Coronary artery (tissue), 2 donors: ENCODE measurements around the gene MCM10.
A peak's percentile ranks its signal among the peaks of the same experiment; 100 is the strongest.
"Not testable (repeated sequence)": the region's sequence is repeated elsewhere in the genome, so short reads cannot be mapped to it uniquely, and the experiment has no call there.

ENCODE experiments used
- DNase-seq: peaks from one replicate; pipeline ENCODE4 v3.0.0-alpha.2; 2017; ENCODE audit warnings: low spot score
- H3K27ac ChIP-seq, 2 donors: fragments of 200-600 bp; sonication (generic); one replicate each; pipeline ENCODE4 v1.5.1; 2016 to 2019
- H3K4me3 ChIP-seq: fragments of 200-600 bp; sonication (generic); 2 replicates; pipeline ENCODE4 v1.5.1; 2016; ENCODE audit warnings: mild to moderate bottlenecking, moderate library complexity
- TF ChIP-seq, protein P1 (sequence below): fragments of 200-600 bp; sonication (generic); IDR thresholded peaks from one replicate; pipeline ENCODE4 v1.5.1; 2019; ENCODE audit warnings: antibody characterized with exemption

Gene MCM10

DNA sequence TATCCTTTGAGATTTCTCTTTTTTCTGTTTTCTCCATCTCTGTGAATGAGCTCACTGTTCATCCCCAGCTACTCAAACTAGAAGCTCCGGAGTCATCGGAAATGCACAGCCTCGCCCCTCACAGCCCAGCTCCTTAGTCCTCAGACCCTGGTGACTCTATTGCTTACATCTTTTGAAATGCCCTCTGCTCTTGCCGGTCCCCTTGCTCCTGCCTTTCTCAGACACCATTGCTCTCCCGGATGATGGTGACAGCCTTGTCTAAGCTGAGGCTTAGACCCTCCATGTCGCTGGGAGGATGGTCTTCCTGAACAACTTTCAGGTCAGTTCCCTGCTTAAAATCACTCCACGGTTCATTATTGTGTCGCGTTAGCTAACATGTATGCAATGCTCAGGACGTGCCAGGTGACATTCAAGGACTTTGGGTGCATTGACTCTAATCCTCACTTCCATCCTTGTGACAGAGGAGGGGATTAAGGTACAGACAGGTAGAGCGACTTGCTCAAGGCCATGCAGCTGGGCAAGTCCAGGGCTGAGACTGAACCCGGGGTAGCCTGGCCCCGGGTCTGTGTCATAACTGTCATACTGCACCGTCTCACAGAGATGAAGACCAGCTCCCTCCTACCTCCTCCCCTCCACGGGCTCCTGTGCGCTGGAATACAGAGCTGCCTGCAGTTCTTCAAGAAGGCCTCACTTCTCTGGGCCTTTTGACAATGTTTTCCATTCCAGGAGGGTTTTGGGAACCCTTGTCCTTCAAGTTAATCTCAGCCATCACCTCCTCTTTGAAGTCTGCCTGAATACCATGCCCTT lies 77.1 kb downstream of the MCM10 start:
- TF ChIP-seq, protein P1, sequence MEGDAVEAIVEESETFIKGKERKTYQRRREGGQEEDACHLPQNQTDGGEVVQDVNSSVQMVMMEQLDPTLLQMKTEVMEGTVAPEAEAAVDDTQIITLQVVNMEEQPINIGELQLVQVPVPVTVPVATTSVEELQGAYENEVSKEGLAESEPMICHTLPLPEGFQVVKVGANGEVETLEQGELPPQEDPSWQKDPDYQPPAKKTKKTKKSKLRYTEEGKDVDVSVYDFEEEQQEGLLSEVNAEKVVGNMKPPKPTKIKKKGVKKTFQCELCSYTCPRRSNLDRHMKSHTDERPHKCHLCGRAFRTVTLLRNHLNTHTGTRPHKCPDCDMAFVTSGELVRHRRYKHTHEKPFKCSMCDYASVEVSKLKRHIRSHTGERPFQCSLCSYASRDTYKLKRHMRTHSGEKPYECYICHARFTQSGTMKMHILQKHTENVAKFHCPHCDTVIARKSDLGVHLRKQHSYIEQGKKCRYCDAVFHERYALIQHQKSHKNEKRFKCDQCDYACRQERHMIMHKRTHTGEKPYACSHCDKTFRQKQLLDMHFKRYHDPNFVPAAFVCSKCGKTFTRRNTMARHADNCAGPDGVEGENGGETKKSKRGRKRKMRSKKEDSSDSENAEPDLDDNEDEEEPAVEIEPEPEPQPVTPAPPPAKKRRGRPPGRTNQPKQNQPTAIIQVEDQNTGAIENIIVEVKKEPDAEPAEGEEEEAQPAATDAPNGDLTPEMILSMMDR = no peak
- Histone ChIP-seq H3K27ac (no peak overlapping the region), H3K4me3 (no peak overlapping the region)
- DNase-seq = peak; percentile 56

GRCh38 chr10:13239923-13240322 lies 78.6 kb downstream of the MCM10 start:
- TF ChIP-seq, protein P1 = no peak
- no peak for DNase-seq
- no peak overlapping the region for H3K27ac ChIP-seq
- no peak overlapping the region for H3K4me3 ChIP-seq

GRCh38 chr10:13241613-13242012 lies 80.3 kb downstream of the MCM10 start:
- Histone ChIP-seq H3K27ac (no peak overlapping the region), H3K4me3 (no peak overlapping the region)
- TF ChIP-seq, protein P1 = no peak
- DNase-seq = no peak

DNA sequence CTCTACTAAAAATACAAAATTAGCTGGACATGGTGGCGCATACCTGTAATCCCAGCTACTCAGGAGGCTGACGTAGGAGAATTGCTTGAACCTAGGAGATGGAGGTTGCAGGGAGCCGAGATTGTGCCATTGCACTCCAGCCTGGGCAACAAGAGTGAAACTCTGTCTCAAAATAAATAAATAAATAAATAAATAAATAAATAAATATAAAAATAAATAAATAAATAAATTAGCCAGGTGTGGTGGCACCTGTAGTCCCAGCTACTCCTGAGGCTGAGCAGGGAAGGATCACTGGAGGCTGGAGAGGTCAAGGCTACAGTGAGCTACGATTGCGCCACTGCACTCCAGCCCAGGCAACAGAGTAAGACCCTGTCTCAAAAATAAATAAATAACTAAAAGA lies 80.9 kb downstream of the MCM10 start:
- DNase-seq, H3K27ac ChIP-seq, H3K4me3 ChIP-seq: not testable (repeated sequence)

DNA sequence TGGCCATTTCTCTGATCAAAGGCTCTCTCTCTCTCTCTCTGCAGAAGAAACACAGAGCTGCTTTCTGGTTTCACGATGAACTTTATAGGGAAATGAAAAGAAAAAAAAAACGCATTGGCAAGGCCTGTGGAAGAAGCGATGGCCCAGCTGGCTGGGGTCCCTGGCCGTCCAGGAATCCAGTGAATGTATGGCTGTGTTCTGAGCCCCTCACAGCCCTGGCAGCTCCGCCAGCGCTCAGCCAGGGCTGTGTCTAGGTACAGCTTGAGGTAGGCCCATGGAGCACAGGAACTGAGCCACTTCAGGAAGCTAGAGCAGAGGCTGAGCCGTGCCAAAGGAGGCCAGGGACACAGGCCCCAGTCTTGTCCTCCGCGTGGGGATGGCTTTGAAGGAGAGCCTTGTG lies 85.9 kb downstream of the MCM10 start:
- TF ChIP-seq, protein P1 = no peak
- no peak overlapping the region for H3K27ac ChIP-seq
- H3K4me3 ChIP-seq = no peak overlapping the region
- no peak for DNase-seq

DNA sequence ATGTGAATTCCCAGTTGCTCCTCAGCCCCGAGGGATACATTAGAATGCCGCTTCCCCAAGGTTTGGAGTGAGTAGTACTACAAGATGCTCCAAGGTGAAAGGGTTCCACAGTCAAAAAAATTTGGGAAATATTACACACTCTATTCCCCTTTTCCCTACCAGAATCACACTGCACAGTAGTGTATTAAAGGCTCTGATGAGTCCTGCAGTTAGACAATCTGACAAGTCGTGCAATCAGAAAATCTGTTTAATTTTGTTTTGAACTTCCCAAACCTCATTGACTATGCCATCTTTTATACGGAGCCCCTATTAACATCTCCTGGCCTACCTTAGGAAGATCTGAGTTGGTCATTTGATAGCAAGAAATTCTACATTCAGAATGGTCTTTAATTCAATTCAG lies 86.4 kb downstream of the MCM10 start:
- no peak overlapping the region for H3K27ac ChIP-seq
- TF ChIP-seq, protein P1 = no peak
- DNase-seq = no peak
- H3K4me3 ChIP-seq = no peak overlapping the region

DNA sequence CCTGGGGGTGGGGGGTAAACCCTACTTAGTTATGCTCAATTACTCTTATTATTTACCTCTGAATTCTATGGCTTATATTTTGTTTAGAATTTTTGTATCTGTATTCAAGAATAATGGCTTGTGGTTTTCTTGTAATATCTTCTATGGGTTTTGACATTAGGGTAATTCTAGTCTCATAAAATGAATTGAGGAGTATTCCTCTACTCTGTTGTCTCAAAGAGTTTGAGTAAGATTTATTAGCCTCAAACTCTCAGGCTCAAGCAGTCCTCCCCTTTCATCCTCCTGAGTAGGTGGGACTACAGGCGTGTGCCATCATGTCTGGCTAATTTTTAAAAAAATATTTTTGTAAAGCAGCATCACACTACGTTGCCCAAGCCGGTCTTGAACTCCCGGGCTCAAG lies 92.4 kb downstream of the MCM10 start:
- no peak for DNase-seq
- TF ChIP-seq, protein P1 = no peak
- Histone ChIP-seq H3K4me3 (no peak overlapping the region), H3K27ac (no peak overlapping the region)
